HepG2 (cell line): ENCODE results near the gene TMEM50B. TPM values are rescaled to one million over a fixed set of nuclear protein-coding genes. Genes with fewer than 3 reads are reported as not detected.
A peak's percentile ranks its signal among the peaks of the same experiment; 100 is the strongest.

Source experiments
- ATAC-seq: fragments of 200-7000 bp; cut with Tn5 transposase; 3 replicates; pipeline ENCODE4 v1.9.1; 2020; ENCODE audit warnings: mild to moderate bottlenecking, moderate library complexity
- BruUV-seq: library from RNA; stranded (reverse); fragments of 400-500 nt; replicated peaks from 2 replicates; lab custom pipeline; 2021; lab: Mats Ljungman, UMichigan
- CTCF ChIA-PET: fragments of 300-600 bp; formaldehyde crosslinking; extraction: SDS; loops from one replicate; lab custom pipeline; 2021; ENCODE audit warnings: low total read pairs, inconsistent platforms, low intra/inter-chr PET ratio; lab: Yijun Ruan, JAX
- POLR2A ChIA-PET: fragments of 350-600 bp; sonication (Branson Sonifier 250); formaldehyde crosslinking; loops from one replicate; lab custom pipeline; 2020; ENCODE audit warnings: antibody characterized with exemption, inconsistent platforms; lab: Yijun Ruan, JAX
- DNase-seq: peaks from one replicate; pipeline ENCODE4 v3.0.0-alpha.2; 2015; ENCODE audit warnings: low spot score
- FAIRE-seq: peaks from 3 replicates; lab custom pipeline; 2011; peaks lifted over from hg19 to GRCh38; lab: Jason Lieb, UNC
- H2AFZ ChIP-seq: one replicate; pipeline ENCODE4 v1.6.1; 2011; ENCODE audit warnings: low read length, inconsistent platforms
- H3K27ac ChIP-seq: fragments of 300-600 bp; 3 replicates; pipeline ENCODE4 v1.8.0; 2011; ENCODE audit warnings: mixed run types, mild to moderate bottlenecking, mixed read lengths, low read length, inconsistent platforms; ENCODE audit not compliant: insufficient read depth; ENCODE audit errors: extremely low read length
- H3K27me3 ChIP-seq, 2 experiments: fragments of 200-600 bp in 1 of 2; 2 replicates in 1 of 2; 3 replicates in 1 of 2; pipeline versions ENCODE4 v1.6.0 to v1.8.0; 2011; ENCODE audit warnings: low read length in 2 of 2, mild to moderate bottlenecking in 2 of 2, moderate library complexity in 2 of 2, inconsistent platforms in 1 of 2; ENCODE audit not compliant: insufficient read depth in 2 of 2, control insufficient read depth in 1 of 2
- H3K36me3 ChIP-seq, 2 experiments: fragments of 200-600 bp in 1 of 2; replicated peaks in 1 of 2; 2 replicates in 1 of 2; 3 replicates in 1 of 2; pipeline versions ENCODE4 v1.5.1 to v1.8.0; 2011; ENCODE audit warnings: low read length in 2 of 2, inconsistent platforms in 1 of 2; ENCODE audit not compliant: insufficient read depth in 2 of 2, control insufficient read depth in 1 of 2
- H3K4me1 ChIP-seq: 2 replicates; pipeline ENCODE4 v1.5.1; 2012; ENCODE audit warnings: low read length, inconsistent platforms; ENCODE audit not compliant: insufficient read depth
- H3K4me2 ChIP-seq: 2 replicates; pipeline ENCODE4 v1.6.0; 2011; ENCODE audit warnings: low read depth, low read length, inconsistent platforms
- H3K4me3 ChIP-seq, 3 experiments: fragments of 200-600 bp in 1 of 3; sonication (generic), shearing (Covaris generic) in 1 of 3; replicated peaks in 1 of 3; 2 replicates each; pipeline ENCODE4 v1.5.1; 2011 to 2016; ENCODE audit warnings: low read length in 3 of 3, inconsistent platforms in 2 of 3, low read depth in 2 of 3, mild to moderate bottlenecking in 2 of 3, control low read depth in 1 of 3, mixed read lengths in 1 of 3; ENCODE audit not compliant: insufficient read depth in 1 of 3
- H3K79me2 ChIP-seq: one replicate; pipeline ENCODE4 v1.6.1; 2011; ENCODE audit warnings: low read length, inconsistent platforms; ENCODE audit not compliant: insufficient read depth
- H3K9ac ChIP-seq: 2 replicates; pipeline ENCODE4 v1.6.0; 2011; ENCODE audit warnings: mild to moderate bottlenecking, low read depth, low read length, inconsistent platforms; ENCODE audit not compliant: insufficient read depth
- H3K9me3 ChIP-seq: 2 replicates; pipeline ENCODE4 v1.5.1; 2012; ENCODE audit warnings: mild to moderate bottlenecking, low read length
- H4K20me1 ChIP-seq: 2 replicates; pipeline ENCODE4 v1.6.0; 2011; ENCODE audit warnings: inconsistent platforms, mild to moderate bottlenecking, low read length, moderate library complexity; ENCODE audit not compliant: insufficient read depth
- MAFF ChIP-seq: IDR thresholded peaks from 2 replicates; pipeline ENCODE4 v1.6.1; 2011; ENCODE audit warnings: low read depth, low read length, improper control_type of control experiment
- MAFK ChIP-seq, 2 experiments: IDR thresholded peaks in 1 of 2; conservative IDR thresholded peaks in 1 of 2; 2 replicates each; pipeline ENCODE4 v1.6.1; 2011; ENCODE audit warnings: improper control_type of control experiment in 2 of 2, low read length in 2 of 2
- NFYC ChIP-seq: IDR thresholded peaks from 2 replicates; pipeline ENCODE4 v1.6.1; 2016; ENCODE audit warnings: missing genetic modification reagents, missing compliant biosample characterization
- PHF5A ChIP-seq: IDR thresholded peaks from one replicate; pipeline ENCODE4 v1.6.1; 2018; ENCODE audit warnings: low read depth, missing genetic modification reagents; ENCODE audit not compliant: unreplicated experiment
- SPEN ChIP-seq: sonication (generic); formaldehyde crosslinking; IDR thresholded peaks from 2 replicates; pipeline ENCODE4 v1.5.1; 2020; ENCODE audit warnings: low read depth, mild to moderate bottlenecking, missing genetic modification reagents
- ZNF121 ChIP-seq: sonication (generic); formaldehyde crosslinking; IDR thresholded peaks from 2 replicates; pipeline ENCODE4 v1.5.0; 2020; ENCODE audit warnings: mild to moderate bottlenecking, missing genetic modification reagents
- WGBS: methylation state at CpG from one replicate; pipeline ENCODE4 v1.1.6; 2017; ENCODE audit warnings: low lambda C conversion rate; 5-methylcytosine and 5-hydroxymethylcytosine counted together
- in situ Hi-C: cut with HindIII; loops from 2 replicates; pipeline ENCODE4 v1.10.0; 2017; ENCODE audit warnings: low pct_unique_long_range_greater_than_20kb; ENCODE audit not compliant: extremely low pct_ligation_motif_present
- intact Hi-C: fragments of 100-400 bp; cut with micrococcal nuclease; formaldehyde crosslinking; loops from one replicate; pipeline ENCODE4 v1.10.0; 2022; ENCODE audit not compliant: unreplicated experiment
- polyA plus RNA-seq, 8 experiments: library from polyadenylated mRNA; depleted of rRNA in 3 of 8; stranded (reverse) in 7 of 8; unstranded in 1 of 8; fragments of >200 nt; fragmentation: Illumina TruSeq in 4 of 8; extraction: Trizol in 4 of 8; gene quantifications; 2 replicates each; pipeline versions ENCODE4 v1.2.1 to v1.2.3, GENCODE V29; 2011 to 2016; ENCODE audit warnings: low read depth in 4 of 8, missing spikeins in 1 of 8, mixed read lengths in 1 of 8; ENCODE audit not compliant: insufficient read depth in 1 of 8
- total RNA-seq, 5 experiments: library from RNA; depleted of rRNA; stranded (reverse); fragments of >200 nt; fragmentation: Illumina TruSeq; extraction: Trizol; gene quantifications; 2 replicates each; pipeline ENCODE4 v1.2.3, GENCODE V29; 2016; ENCODE audit warnings: low read depth in 1 of 5
- TF ChIP-seq, protein P1 (sequence below): sonication (generic); formaldehyde crosslinking; IDR thresholded peaks from 2 replicates; pipeline ENCODE4 v1.5.0; 2020; ENCODE audit warnings: missing genetic modification reagents
- TF ChIP-seq, protein P2 (sequence below): sonication (generic); formaldehyde crosslinking; IDR thresholded peaks from 2 replicates; pipeline ENCODE4 v1.5.0; 2020; ENCODE audit warnings: missing genetic modification reagents

Gene TMEM50B
- total and polyA plus RNA-seq, 2 of the 13 experiments (the other 11 are each of a cell fraction or from before 2014, with no cell fraction given): 29.9 to 46.3 TPM

DNA sequence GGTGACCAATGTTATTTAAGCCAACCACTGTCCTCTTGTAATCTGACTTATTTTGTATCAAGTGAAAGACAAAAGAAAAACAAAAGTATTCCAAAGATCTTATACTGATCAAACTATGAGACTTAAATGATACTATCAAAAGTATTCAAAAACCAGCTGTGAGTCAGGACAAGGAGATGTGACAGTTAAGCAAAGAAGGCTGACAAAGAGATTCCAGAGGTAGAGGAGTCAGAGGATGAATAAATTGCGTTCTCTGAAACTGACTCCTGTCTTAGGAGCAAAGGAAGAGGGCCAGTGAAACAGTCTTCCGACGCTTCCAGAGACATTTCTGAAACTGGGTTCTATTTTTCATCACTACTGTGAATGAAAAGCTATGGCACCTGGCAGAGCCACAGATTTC, 20.9 kb downstream of the TMEM50B start:
- in situ Hi-C loops: no loop called here

DNA sequence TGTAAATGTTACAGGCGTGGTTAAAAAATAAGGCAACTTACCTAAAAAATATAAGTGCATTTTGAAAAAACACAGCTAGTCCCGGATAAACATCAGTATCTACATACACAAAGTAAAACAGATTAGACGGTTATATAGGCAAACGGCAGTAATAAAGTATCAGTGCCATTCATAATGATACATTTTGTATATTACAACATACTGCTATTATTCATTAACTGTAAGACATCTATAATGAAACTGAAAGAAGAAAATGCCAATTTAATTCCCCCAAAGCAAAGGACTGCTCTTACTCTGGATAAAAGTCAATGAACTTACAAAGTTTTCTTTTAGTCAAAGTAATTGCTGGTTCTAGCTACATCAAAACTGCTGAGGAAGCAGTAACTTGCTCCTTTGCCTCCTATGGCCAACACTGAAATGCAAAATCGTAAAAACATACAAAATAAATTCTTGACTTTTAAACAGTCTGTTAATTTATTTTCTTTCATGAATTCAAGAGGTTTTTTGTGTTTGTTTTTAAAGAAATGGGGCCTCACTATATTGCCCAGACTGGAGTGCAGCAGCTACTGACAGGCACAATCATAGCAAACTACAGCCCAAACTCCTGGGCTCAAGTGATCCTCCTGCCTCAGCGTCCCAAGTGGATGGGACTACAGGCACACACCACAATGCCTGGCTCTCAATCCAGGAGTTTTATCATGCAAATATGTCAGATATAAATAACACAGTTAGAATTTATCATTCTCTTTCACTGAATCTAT, 23.9 kb downstream of the TMEM50B start:
- Histone ChIP-seq H2AFZ (no peak overlapping the region), H3K36me3 (peaks cover 1 to 27% of the 10 kb centered on the region in 2 experiments; a peak in 2 of 5 replicates), H3K4me3 (no peak overlapping the region), H3K9me3 (no peaks in the 10 kb centered on the region), H3K4me2 (no peak overlapping the region), H3K79me2 (no peaks in the 10 kb centered on the region), H3K4me1 (peaks cover 14% of the 10 kb centered on the region), H3K9ac (no peak overlapping the region), H4K20me1 (no peaks in the 10 kb centered on the region), H3K27me3 (no peaks in the 10 kb centered on the region), H3K27ac (no peak overlapping the region)
- intact Hi-C loops (no loop called here), in situ Hi-C loops (no loop called here)
- ChIA-PET POLR2A (no interaction called here), CTCF (no interaction called here)
- TF ChIP-seq MAFF (peak; percentile 87), MAFK (conservative IDR thresholded peaks at IDR 0.05 in 1 of 2, IDR thresholded peaks at IDR 0.05 in 1 of 2; ENCODE audit: low read length in 2 of 2) (peak; percentile 85 to 88), ZNF121 (no peak)
- BruUV-seq: no TSS peak
- no peak for ATAC-seq
- no peak for FAIRE-seq
- 93% methylated on average over 6 of the region's 6 CpGs for WGBS
- DNase-seq: no peak

More for the DNA sequence above, 20.9 kb downstream of the TMEM50B start:
- 97% methylated on average over 3 of the region's 3 CpGs for WGBS
- intact Hi-C loops: no loop called here
- Histone ChIP-seq H4K20me1 (no peaks in the 10 kb centered on the region), H3K4me1 (no peaks in the 10 kb centered on the region), H3K79me2 (no peaks in the 10 kb centered on the region), H3K27ac (no peak overlapping the region), H3K27me3 (no peaks in the 10 kb centered on the region), H2AFZ (no peak overlapping the region), H3K36me3 (peaks cover 1 to 24% of the 10 kb centered on the region in 2 experiments; a peak in 2 of 5 replicates), H3K4me3 (no peak overlapping the region), H3K4me2 (no peak overlapping the region), H3K9ac (no peak overlapping the region), H3K9me3 (no peaks in the 10 kb centered on the region)
- ATAC-seq: no peak
- BruUV-seq: no TSS peak
- no peak for FAIRE-seq
- DNase-seq: no peak
- TF ChIP-seq, protein P1, sequence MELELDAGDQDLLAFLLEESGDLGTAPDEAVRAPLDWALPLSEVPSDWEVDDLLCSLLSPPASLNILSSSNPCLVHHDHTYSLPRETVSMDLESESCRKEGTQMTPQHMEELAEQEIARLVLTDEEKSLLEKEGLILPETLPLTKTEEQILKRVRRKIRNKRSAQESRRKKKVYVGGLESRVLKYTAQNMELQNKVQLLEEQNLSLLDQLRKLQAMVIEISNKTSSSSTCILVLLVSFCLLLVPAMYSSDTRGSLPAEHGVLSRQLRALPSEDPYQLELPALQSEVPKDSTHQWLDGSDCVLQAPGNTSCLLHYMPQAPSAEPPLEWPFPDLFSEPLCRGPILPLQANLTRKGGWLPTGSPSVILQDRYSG: no peak
- TF ChIP-seq PHF5A (CRISPR knock-in tag): no peak
- TF ChIP-seq NFYC (CRISPR knock-in tag): no peak
- TF ChIP-seq SPEN (CRISPR knock-in tag): no peak
- TF ChIP-seq, protein P2, sequence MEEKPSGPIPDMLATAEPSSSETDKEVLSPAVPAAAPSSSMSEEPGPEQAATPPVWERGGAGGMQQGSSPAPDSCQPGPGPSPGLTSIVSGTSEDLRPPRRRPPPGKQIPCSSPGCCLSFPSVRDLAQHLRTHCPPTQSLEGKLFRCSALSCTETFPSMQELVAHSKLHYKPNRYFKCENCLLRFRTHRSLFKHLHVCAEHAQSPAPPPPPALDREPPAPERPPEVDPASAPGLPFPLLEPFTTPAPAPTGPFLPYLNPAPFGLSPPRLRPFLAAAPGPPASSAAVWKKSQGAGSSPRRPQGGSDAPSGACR (CRISPR knock-in tag): no peak
- ChIA-PET CTCF (no interaction called here), POLR2A (interaction anchor here (0.7 kb wide), 1 partner anchor 21 kb away, joined by 4 read pairs; the partner anchor contains the start of gene TMEM50B)
